Measurements from ENCODE around the gene CTDNEP1.
A peak's percentile ranks its signal among the peaks of the same experiment; 100 is the strongest.

The CTDNEP1 gene

DNA sequence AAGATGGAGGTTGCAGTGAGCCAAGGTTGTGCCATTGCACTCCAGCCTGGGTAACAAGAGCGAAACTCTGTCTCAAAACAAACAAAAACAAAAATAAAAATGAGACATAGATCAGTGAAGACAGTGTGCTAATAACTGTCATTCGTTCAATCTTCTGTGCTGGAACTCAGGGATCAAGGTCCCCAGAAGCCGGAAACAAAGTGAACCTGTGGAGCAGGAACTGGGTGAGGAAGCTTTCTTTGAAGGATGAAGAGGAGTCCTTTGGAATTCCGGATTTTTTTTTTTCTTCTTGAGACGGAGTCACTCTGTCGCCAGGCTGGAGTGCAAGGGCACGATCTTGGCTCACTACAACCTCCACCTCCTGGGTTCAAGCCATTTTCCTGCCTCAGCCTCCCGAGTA is 27.9 kb upstream of the CTDNEP1 start:
- Histone ChIP-seq H3K4me3 (ENCODE audit: low read length in 2 of 2) (no peak overlapping the region), H3K36me3 (ENCODE audit: control insufficient read depth in 2 of 2, insufficient read depth in 2 of 2, low read length in 2 of 2) (peaks cover 5 to 8% of the 10 kb centered on the region in 2 donors), H3K9me3 (ENCODE audit: control insufficient read depth in 2 of 2, low read length in 2 of 2) (no peaks in the 10 kb centered on the region), H3K9ac (ENCODE audit: low read length in 2 of 2) (no peak overlapping the region), H3K27ac (ENCODE audit: low read length) (no peak overlapping the region), H3K4me1 (ENCODE audit: control insufficient read depth, insufficient read depth, low read length) (peaks cover 38% of the 10 kb centered on the region), H3K27me3 (ENCODE audit: control insufficient read depth in 1 of 2, insufficient read depth in 2 of 2, low read length in 2 of 2) (no peaks in the 10 kb centered on the region)

DNA sequence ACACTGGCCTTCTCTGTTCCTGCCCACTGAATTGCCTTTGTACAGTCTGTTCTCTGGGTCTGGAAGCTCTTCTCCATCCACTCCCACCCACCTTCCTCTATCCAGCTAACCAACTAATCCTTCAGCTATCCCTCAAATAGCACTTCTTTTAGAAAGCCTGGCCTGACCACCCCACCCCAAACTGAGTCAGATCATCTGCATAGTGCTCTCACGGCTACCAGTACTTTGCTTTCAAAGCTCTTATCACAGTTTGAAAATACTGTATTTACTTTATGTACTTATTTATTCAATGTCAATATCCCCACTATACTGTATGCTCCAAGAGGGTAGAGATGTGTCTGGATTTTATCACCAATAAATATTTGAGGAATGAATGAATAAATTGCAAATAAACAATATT is 15.2 kb upstream of the CTDNEP1 start:
- peaks cover 10% of the 10 kb centered on the region for H3K4me1 ChIP-seq (ENCODE audit: control insufficient read depth, insufficient read depth, low read length)
- no peak overlapping the region for H3K27ac ChIP-seq (ENCODE audit: low read length)
- H3K9ac ChIP-seq (ENCODE audit: low read length in 2 of 2), result no peak overlapping the region
- no peak overlapping the region for H3K4me3 ChIP-seq (ENCODE audit: low read length in 2 of 2)
- H3K9me3 ChIP-seq (ENCODE audit: control insufficient read depth in 2 of 2, low read length in 2 of 2), result no peaks in the 10 kb centered on the region
- no peaks in the 10 kb centered on the region for H3K36me3 ChIP-seq (ENCODE audit: control insufficient read depth in 2 of 2, insufficient read depth in 2 of 2, low read length in 2 of 2)
- H3K27me3 ChIP-seq (ENCODE audit: control insufficient read depth in 1 of 2, insufficient read depth in 2 of 2, low read length in 2 of 2), result peaks cover 20 to 24% of the 10 kb centered on the region in 2 donors

DNA sequence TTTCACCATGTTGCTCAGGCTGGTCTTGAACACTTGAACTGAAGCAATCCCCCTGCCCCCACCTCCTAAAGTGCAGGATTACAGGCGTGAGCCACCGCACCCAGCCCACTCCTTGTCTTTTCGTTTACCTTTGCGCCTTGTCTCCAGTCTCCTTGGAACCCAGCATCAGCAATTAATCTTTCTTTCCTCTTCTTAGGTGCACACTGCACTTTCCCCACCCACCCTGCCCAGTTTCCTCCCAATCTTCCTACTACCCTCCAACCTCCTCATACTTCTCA is 12.2 kb upstream of the CTDNEP1 start:
- peaks cover 18% of the 10 kb centered on the region for H3K4me1 ChIP-seq (ENCODE audit: control insufficient read depth, insufficient read depth, low read length)
- no peak overlapping the region for H3K9ac ChIP-seq (ENCODE audit: low read length in 2 of 2)
- peaks cover 37% of the 10 kb centered on the region in 2 donors for H3K27me3 ChIP-seq (ENCODE audit: control insufficient read depth in 1 of 2, insufficient read depth in 2 of 2, low read length in 2 of 2)
- no peak overlapping the region for H3K4me3 ChIP-seq (ENCODE audit: low read length in 2 of 2)
- H3K9me3 ChIP-seq (ENCODE audit: control insufficient read depth in 2 of 2, low read length in 2 of 2), result no peaks in the 10 kb centered on the region
- peaks cover 7 to 9% of the 10 kb centered on the region in 2 donors for H3K36me3 ChIP-seq (ENCODE audit: control insufficient read depth in 2 of 2, insufficient read depth in 2 of 2, low read length in 2 of 2)
- H3K27ac ChIP-seq (ENCODE audit: low read length), result no peak overlapping the region

DNA sequence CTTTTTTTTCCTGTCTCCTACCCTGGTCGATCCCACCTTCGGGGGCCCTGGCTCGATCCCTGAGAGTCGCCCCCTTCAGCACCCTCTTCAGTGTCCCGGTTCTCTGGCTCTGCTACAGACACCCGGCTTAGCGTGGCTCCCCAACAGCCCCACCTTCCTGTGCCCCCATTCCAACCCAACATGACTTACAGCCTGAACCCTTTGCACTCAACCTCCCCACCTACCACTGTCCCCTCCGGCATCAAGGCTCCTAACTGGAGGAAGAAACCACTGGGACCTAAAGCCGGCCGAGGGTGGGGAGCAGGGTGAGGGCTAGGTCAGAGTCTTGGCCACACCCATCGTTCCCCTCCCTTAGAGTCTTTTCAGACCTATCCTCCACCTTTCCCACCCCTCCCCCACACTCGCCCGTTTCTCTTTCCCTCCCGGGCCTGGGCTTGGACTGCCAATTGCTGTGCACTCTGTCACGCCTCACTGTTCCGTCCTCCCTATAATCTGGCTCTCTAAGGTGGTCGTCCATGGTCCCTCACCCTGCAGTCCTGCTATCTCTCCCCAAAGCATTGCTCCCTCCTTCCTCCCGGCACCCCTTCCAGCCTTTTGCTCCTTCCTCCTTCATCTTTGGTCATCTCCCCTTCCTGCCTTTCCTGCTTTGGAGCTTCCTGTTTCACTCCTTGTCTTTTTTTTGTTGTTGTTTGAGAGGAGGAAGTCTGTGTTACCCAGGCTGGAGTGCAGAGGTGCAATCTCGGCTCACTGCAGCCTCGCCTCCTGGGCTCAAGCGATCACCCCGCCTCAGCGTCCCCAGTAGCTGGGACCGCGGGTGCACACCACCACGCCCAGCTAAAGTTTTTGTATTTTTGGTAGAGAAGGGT is 11.6 kb upstream of the CTDNEP1 start:
- peak overlapping the region in 1 of 2 donors; percentile 29 for H3K4me3 ChIP-seq (ENCODE audit: low read length in 2 of 2)
- peaks cover 12 to 13% of the 10 kb centered on the region in 2 donors for H3K36me3 ChIP-seq (ENCODE audit: control insufficient read depth in 2 of 2, insufficient read depth in 2 of 2, low read length in 2 of 2)
- no peak overlapping the region for H3K27ac ChIP-seq (ENCODE audit: low read length)
- no peaks in the 10 kb centered on the region for H3K9me3 ChIP-seq (ENCODE audit: control insufficient read depth in 2 of 2, low read length in 2 of 2)
- no peak overlapping the region for H3K9ac ChIP-seq (ENCODE audit: low read length in 2 of 2)
- H3K27me3 ChIP-seq (ENCODE audit: control insufficient read depth in 1 of 2, insufficient read depth in 2 of 2, low read length in 2 of 2), result peaks cover 37% of the 10 kb centered on the region in 2 donors
- H3K4me1 ChIP-seq (ENCODE audit: control insufficient read depth, insufficient read depth, low read length), result peaks cover 18% of the 10 kb centered on the region

DNA sequence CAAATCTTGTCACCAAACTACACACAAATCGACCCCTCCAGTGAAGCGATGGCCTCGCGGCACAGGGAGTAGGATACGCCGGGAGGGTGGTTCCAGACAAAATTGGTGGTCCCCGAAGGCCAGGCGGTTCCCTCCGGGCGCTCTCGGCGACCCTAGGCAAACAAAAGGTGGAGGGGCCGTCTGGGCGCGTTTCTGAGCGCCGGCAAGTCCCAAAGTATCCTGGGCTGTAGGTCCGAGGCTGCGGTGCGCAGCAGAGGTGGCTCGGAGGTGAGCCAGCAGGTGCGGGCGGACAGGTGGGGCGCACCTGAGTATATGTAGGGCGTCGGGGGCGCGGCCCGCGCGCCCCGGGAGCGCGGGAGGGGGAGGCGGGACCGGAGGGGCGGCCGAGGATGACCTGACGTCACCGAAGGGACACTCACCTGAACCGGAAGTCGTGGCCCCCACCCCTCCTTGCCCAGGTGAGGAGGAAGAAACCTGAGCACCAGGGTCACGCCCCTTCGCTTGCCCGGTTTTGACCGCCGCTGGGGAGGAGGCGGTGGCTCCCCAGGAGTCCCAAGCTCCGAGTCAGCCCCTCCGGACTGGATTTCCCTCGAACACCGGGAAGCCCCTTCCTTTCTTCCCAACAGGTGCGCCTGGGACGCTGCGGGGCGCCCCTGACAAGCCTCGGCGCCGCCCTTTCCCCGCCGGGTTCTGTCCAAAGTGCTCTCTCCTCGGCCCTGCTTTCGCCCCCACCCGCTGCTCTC is 10.8 kb upstream of the CTDNEP1 start, which contains the start of gene CLDN7:
Gene CLDN7, minus strand, starts transcription at position 287 of the 743 bp plus-strand sequence. CDS start 435 bp downstream, outside the sequence.
- peak within 1 kb of the TSS in 1 of 2 donors; percentile 62 for H3K4me3 ChIP-seq (ENCODE audit: low read length in 2 of 2)
- H3K36me3 ChIP-seq (ENCODE audit: control insufficient read depth in 2 of 2, insufficient read depth in 2 of 2, low read length in 2 of 2), result peaks cover 12 to 13% of the 10 kb centered on the region in 2 donors
- no peak within 1 kb of the TSS for H3K27ac ChIP-seq (ENCODE audit: low read length)
- H3K4me1 ChIP-seq (ENCODE audit: control insufficient read depth, insufficient read depth, low read length), result peaks cover 18% of the 10 kb centered on the region
- H3K9me3 ChIP-seq (ENCODE audit: control insufficient read depth in 2 of 2, low read length in 2 of 2), result no peaks in the 10 kb centered on the region
- no peak within 1 kb of the TSS for H3K9ac ChIP-seq (ENCODE audit: low read length in 2 of 2)
- H3K27me3 ChIP-seq (ENCODE audit: control insufficient read depth in 1 of 2, insufficient read depth in 2 of 2, low read length in 2 of 2), result peaks cover 37% of the 10 kb centered on the region in 2 donors

DNA sequence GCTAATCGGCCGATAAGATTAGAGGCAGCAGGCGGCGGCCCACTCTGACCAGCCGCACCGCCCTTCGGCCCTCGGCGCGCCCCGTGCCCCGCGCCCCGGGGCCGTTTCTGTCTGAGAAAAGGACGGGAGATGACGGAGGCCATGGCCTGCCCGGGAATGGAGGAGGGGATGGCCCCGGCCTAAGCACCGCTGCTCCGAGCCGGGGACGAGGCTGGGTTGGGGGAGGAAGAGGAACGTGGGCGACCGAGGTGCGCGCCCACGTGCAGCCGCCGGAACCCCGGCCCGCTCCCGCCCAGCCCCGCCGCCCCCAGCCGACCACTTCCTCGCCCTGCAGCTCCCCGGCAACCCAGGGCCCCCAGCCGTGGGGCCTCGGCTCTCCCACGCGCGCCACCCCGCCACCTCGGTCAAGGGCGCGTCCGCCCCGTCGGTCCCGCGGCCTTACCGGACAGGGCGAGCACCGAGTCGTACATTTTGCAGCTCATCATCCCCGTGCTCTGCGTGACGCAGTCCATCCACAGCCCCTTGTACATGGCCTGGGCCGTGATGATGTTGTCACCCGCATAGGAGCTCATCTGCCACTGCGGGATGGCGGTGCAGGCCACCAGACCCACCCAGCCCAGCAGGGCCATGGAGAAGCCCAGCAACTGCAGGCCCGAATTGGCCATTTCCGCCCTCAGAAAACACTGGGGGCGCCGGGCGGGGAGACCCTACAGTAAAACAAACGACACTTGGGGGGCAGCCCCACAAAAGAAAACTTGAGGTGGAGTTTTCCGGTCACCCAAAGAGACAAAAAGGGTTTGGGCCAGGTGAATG is 10.1 kb upstream of the CTDNEP1 start:
- H3K27ac ChIP-seq (ENCODE audit: low read length), result no peak overlapping the region

DNA sequence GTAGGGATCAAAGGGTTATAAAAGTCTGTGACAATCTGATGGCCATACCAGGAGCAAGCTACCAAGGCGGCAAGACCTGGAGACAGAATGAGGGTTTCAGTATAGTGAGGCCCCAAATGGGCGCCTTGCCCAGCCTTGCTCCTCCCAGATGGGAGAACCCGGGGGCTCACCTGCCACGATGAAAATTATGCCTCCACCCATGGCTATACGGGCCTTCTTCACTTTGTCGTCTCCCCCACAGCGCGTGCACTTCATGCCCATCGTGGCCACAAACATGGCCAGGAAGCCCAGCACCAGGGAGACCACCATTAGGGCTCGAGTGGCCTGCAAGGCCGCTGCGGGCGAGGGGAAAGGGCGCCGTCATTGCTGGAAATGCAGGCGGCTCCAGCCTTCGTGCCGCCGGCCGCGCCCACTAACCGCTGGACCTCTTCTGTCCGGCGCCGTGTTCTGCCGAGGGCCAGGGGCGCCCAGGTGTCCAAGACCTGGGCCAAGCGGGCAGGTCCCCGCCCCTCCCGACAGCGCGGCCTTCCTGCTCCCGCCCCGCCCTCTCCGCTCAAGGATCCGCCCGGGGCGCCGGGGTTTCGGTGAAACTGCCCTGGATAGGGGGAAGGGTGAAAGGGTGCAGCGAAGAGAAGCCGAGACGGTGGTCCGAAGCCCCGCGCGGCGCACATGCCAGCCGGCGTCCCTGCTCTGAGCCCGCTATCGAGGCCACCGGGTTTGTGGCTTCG is 9.3 kb upstream of the CTDNEP1 start:
- peaks cover 18% of the 10 kb centered on the region for H3K4me1 ChIP-seq (ENCODE audit: control insufficient read depth, insufficient read depth, low read length)
- no peaks in the 10 kb centered on the region for H3K9me3 ChIP-seq (ENCODE audit: control insufficient read depth in 2 of 2, low read length in 2 of 2)
- peak overlapping the region; percentile 31 to 62 for H3K4me3 ChIP-seq (ENCODE audit: low read length in 2 of 2)
- H3K27ac ChIP-seq (ENCODE audit: low read length), result no peak overlapping the region
- peaks cover 37% of the 10 kb centered on the region in 2 donors for H3K27me3 ChIP-seq (ENCODE audit: control insufficient read depth in 1 of 2, insufficient read depth in 2 of 2, low read length in 2 of 2)
- H3K36me3 ChIP-seq (ENCODE audit: control insufficient read depth in 2 of 2, insufficient read depth in 2 of 2, low read length in 2 of 2), result peaks cover 16 to 20% of the 10 kb centered on the region in 2 donors
- peak overlapping the region in 1 of 2 donors; percentile 21 for H3K9ac ChIP-seq (ENCODE audit: low read length in 2 of 2)

More for the DNA sequence above, 10.1 kb upstream of the CTDNEP1 start:
- Histone ChIP-seq H3K4me3 (ENCODE audit: low read length in 2 of 2) (peak overlapping the region; percentile 31 to 62), H3K9me3 (ENCODE audit: control insufficient read depth in 2 of 2, low read length in 2 of 2) (no peaks in the 10 kb centered on the region), H3K9ac (ENCODE audit: low read length in 2 of 2) (no peak overlapping the region), H3K36me3 (ENCODE audit: control insufficient read depth in 2 of 2, insufficient read depth in 2 of 2, low read length in 2 of 2) (peaks cover 14 to 16% of the 10 kb centered on the region in 2 donors), H3K27me3 (ENCODE audit: control insufficient read depth in 1 of 2, insufficient read depth in 2 of 2, low read length in 2 of 2) (peaks cover 37% of the 10 kb centered on the region in 2 donors), H3K4me1 (ENCODE audit: control insufficient read depth, insufficient read depth, low read length) (peaks cover 18% of the 10 kb centered on the region)

DNA sequence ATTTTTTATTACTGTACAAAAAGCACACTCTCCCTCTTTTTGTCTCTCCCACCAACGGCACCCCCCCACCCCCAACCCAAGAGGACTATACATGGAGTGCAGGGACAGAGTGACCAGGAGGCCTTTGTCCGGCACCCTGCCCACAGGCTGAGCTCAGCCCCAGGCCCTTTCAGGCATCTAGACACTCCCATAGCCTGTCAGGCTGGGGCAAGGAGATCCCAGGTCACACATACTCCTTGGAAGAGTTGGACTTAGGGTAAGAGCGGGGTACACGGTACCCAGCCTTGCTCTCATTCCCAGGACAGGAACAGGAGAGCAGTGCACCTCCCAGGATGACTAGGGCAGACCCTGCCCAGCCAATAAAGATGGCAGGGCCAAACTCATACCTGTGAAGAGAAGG is 8.6 kb upstream of the CTDNEP1 start:
- Histone ChIP-seq H3K27ac (ENCODE audit: low read length) (no peak overlapping the region), H3K9me3 (ENCODE audit: control insufficient read depth in 2 of 2, low read length in 2 of 2) (no peaks in the 10 kb centered on the region), H3K4me3 (ENCODE audit: low read length in 2 of 2) (no peak overlapping the region), H3K9ac (ENCODE audit: low read length in 2 of 2) (no peak overlapping the region), H3K4me1 (ENCODE audit: control insufficient read depth, insufficient read depth, low read length) (peaks cover 18% of the 10 kb centered on the region), H3K36me3 (ENCODE audit: control insufficient read depth in 2 of 2, insufficient read depth in 2 of 2, low read length in 2 of 2) (peaks cover 19 to 23% of the 10 kb centered on the region in 2 donors), H3K27me3 (ENCODE audit: control insufficient read depth in 1 of 2, insufficient read depth in 2 of 2, low read length in 2 of 2) (peaks cover 37% of the 10 kb centered on the region in 2 donors)

DNA sequence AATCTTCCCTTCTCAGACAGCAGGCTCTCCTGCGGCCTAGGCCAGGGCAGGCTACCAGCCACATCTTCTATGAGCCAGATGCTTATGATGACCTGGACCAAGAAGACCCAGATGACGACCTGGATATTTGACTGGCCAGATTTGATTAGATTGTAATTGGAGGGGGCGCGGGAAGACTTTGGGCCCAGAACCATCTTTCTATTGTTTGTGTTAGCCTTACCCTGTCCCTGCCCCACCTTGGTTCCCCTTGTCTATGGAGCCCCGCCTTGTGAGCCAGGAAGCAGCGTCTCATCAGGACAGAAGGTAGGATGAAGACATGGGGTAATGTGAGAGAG is 8.0 kb upstream of the CTDNEP1 start:
- peaks cover 22 to 28% of the 10 kb centered on the region in 2 donors for H3K36me3 ChIP-seq (ENCODE audit: control insufficient read depth in 2 of 2, insufficient read depth in 2 of 2, low read length in 2 of 2)
- H3K9me3 ChIP-seq (ENCODE audit: control insufficient read depth in 2 of 2, low read length in 2 of 2), result no peaks in the 10 kb centered on the region
- peaks cover 37% of the 10 kb centered on the region in 2 donors for H3K27me3 ChIP-seq (ENCODE audit: control insufficient read depth in 1 of 2, insufficient read depth in 2 of 2, low read length in 2 of 2)
- no peak overlapping the region for H3K4me3 ChIP-seq (ENCODE audit: low read length in 2 of 2)
- no peak overlapping the region for H3K27ac ChIP-seq (ENCODE audit: low read length)
- H3K4me1 ChIP-seq (ENCODE audit: control insufficient read depth, insufficient read depth, low read length), result peaks cover 18% of the 10 kb centered on the region
- H3K9ac ChIP-seq (ENCODE audit: low read length in 2 of 2), result no peak overlapping the region

Data from stomach smooth muscle (tissue), 2 donors.